ENCODE measurements around the gene GPR78.
"Not testable (repeated sequence)": the region's sequence is repeated elsewhere in the genome, so short reads cannot be mapped to it uniquely, and the experiment has no call there.

The GPR78 gene

GRCh38 chr4:8610858-8611616, 30.8 kb downstream of the GPR78 start:
- FAIRE-seq (no peak), DNase-seq (ENCODE audit: insufficient read length, low spot score) (no peak)
- no peak for TF ChIP-seq POLR2A (IDR thresholded peaks at IDR 0.05; ENCODE audit: low read depth, low read length)

DNA sequence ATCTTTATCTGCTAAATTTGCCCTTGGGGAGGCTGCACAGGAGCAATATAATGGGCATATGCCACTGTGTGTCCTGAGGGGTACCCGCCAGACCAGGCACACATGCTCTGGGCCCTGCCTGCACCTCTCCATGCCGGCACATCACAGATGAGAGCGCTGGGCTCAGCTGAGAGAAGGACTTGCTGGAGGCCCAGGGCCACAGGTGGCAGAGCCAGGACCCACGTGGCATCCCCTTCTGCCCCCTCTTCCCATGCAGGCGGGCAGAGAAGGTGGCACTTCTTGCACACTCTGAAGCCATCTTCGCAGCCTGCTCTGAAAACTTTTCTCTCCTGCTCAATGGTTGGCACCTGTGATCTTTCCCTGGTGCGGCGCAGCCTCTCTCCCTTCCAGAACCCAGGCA, 32.5 kb downstream of the GPR78 start:
- no peak for FAIRE-seq
- TF ChIP-seq POLR2A (IDR thresholded peaks at IDR 0.05; ENCODE audit: low read depth, low read length): no peak
- DNase-seq (ENCODE audit: insufficient read length, low spot score): no peak

DNA sequence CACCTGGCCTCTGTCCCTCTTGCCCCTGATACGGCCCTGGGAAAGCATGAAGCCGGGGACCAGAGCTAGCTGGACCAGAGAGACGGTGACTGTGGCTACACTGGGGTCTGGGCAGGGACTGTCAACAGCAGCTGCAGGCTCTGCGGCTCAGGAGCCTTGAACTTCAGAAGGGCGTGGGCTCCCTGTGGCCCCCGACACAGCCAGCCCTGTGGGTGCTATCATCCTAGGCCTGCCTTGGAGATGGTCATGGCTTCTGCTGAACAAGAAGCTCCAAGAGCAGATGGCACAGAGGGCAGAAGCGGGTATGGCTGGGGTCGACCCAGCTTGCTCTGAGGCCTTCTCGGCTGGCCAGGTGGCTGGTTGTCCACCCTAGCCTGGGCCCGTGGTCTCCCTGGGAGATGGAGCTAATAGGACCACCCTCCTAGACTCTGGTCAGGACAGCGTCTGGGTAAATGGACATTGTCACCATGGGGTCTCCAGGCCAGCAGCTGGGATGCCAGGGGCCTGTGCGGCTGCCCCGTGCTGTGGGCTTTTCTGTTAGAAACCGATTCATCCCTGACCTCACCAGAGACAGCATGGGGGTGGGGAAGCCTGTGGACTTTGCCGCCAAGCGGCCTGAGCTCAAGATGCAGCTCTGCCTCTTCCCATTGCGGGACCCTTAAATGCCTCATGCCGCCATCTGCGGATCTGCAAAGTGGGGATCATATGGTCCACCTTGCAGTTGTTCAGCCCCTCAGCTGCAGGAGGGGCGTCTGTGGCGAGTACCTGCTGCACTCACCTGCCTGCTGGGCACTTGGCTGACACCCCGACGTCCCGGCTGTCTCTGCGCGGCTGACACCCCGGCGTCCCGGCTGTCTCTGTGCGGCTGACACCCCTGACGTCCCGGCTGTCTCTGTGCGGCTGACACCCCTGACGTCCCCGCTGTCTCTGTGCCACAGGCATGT, 33.5 kb downstream of the GPR78 start:
- FAIRE-seq (no peak), DNase-seq (ENCODE audit: insufficient read length, low spot score) (no peak)
- TF ChIP-seq POLR2A (IDR thresholded peaks at IDR 0.05; ENCODE audit: low read depth, low read length): no peak

DNA sequence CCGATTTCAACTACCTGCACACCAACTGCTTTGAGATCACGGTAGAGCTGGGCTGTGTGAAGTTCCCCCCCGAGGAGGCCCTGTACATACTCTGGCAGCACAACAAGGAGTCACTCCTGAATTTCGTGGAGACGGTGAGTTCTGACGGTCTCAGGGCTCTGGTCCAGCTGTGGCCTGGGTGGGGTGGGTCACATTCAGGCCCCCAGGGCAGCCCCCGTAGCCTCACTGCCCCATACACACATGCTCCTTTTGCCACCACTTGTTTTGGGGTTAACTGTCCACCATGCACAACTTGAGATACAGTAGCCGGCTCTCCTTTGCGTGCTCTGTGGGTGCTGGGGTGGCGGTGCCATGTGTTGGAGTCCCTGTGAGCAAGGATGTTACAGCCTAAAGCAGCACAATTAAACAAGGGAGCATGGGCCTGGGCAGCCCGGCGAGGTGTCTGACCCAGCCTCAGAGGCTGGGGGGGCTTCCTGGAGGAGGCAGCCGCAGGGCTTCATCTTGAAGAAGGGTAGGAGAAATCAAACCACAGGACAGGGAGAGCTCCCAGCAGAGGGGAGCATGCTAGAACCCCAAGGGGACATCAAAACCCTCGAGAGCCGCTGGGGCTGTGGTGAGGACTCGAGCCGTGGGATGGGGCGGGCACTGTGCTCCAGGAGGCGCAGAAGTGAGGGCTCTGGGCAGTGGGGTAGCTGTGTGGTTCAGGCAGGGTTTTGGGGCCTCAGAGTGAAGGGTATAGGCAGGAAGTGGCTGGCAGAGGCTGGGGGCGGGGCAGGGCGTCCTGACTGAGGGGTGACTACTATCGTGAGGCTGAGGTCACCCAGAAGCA, 34.4 kb downstream of the GPR78 start:
- TF ChIP-seq POLR2A (IDR thresholded peaks at IDR 0.05; ENCODE audit: low read depth, low read length): no peak
- DNase-seq (ENCODE audit: insufficient read length, low spot score) (no peak), FAIRE-seq (no peak)

DNA sequence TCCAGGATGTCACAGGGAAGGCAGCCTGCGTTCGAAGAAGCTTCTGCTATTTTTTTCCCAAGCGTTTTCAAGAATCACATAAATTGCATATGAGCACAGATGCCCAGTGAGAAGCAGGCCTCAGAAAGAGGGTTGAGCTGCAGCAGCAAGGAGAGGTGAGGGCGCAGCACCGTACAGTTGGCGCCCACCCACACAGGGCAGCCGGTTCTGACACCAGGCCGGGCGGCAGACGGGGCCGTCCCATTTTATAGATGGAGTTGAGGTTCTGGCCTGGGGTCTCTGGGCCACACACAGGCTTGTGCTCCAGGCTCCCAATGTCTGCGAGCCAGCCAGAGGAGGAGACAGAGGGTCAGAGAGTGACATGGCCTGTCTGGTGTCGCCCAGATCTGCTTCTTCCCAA, 35.2 kb downstream of the GPR78 start:
- no peak for DNase-seq (ENCODE audit: insufficient read length, low spot score)
- TF ChIP-seq POLR2A (IDR thresholded peaks at IDR 0.05; ENCODE audit: low read depth, low read length): no peak
- no peak for FAIRE-seq

GRCh38 chr4:8615921-8616787, 36.0 kb downstream of the GPR78 start:
- TF ChIP-seq POLR2A (IDR thresholded peaks at IDR 0.05; ENCODE audit: low read depth, low read length): no peak
- DNase-seq (ENCODE audit: insufficient read length, low spot score) (no peak), FAIRE-seq (no peak)

GRCh38 chr4:8616831-8617230, 36.6 kb downstream of the GPR78 start:
- FAIRE-seq: no peak
- TF ChIP-seq POLR2A (IDR thresholded peaks at IDR 0.05; ENCODE audit: low read depth, low read length): no peak
- DNase-seq (ENCODE audit: insufficient read length, low spot score): no peak

DNA sequence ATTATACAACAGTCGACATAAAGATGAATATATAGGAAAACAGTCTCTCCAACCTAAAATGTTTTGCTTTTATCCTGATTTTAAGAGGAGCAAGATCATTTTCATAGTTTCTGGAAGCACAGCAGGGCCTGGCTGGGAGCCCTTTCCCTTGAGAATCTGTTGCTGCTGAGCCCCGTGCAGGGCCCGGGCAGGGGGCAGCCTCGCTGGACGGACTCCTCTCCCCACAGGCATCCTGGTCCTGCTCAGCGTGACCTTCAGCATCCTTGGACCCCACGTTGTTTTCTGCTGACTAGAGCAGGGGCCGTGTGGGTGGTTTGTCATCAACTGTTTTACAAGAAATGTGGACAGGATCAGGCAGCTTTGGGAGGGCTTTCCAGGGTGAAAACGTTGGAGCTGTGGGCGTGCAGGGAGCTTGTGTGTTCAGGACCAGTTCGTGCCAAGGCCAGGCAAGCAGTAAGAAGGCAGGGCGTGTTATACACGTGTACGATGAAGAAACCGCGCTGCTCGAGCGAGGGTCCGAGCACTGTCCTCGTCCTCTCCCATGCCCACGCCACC, 37.4 kb downstream of the GPR78 start:
- DNase-seq (ENCODE audit: insufficient read length, low spot score) (no peak), FAIRE-seq (no peak)
- TF ChIP-seq POLR2A (IDR thresholded peaks at IDR 0.05; ENCODE audit: low read depth, low read length): no peak

DNA sequence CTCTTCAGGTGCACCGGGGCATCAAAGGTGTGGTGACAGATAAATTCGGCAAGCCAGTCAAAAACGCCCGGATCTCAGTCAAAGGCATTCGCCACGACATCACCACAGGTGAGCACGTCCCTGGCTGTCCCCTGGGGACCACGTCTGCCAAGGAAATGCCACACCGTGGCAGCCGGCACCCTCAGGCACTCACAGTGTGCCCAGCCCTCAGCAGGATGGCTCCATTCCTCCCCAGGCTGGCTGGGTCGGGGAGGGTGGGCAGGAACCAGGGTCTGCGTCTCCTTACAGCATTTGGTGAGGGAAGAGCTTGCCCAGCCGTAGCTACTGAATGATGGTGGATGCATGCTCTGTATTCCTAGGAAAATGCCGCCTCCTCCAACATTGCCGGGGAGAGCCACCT, 38.2 kb downstream of the GPR78 start:
- DNase-seq (ENCODE audit: insufficient read length, low spot score) (no peak), FAIRE-seq (no peak)
- TF ChIP-seq POLR2A (IDR thresholded peaks at IDR 0.05; ENCODE audit: low read depth, low read length): no peak

GRCh38 chr4:8618961-8619720, 38.9 kb downstream of the GPR78 start:
- no peak for FAIRE-seq
- no peak for DNase-seq (ENCODE audit: insufficient read length, low spot score)
- no peak for TF ChIP-seq POLR2A (IDR thresholded peaks at IDR 0.05; ENCODE audit: low read depth, low read length)

DNA sequence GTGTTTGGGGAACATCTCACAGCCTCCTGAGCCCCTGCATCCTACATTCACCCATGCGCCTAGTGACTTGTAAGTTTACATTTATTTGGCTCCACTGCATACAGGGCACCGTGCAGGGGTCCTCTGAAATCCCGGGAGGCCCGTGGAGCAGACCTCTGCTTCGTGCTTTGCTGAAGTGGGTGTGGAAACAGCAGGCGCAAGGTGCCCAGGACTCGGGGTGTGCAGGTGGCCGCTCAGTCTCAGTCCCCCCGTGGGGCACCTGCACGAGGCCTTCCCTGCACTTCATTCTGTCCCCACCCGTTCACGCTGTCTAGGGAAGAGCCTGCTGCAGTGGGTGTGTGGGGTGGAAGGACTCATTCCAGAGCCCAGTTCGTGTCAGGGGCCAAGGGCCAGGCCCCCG, 40.9 kb downstream of the GPR78 start:
- not testable (repeated sequence) for FAIRE-seq; DNase-seq (ENCODE audit: insufficient read length, low spot score)

DNA sequence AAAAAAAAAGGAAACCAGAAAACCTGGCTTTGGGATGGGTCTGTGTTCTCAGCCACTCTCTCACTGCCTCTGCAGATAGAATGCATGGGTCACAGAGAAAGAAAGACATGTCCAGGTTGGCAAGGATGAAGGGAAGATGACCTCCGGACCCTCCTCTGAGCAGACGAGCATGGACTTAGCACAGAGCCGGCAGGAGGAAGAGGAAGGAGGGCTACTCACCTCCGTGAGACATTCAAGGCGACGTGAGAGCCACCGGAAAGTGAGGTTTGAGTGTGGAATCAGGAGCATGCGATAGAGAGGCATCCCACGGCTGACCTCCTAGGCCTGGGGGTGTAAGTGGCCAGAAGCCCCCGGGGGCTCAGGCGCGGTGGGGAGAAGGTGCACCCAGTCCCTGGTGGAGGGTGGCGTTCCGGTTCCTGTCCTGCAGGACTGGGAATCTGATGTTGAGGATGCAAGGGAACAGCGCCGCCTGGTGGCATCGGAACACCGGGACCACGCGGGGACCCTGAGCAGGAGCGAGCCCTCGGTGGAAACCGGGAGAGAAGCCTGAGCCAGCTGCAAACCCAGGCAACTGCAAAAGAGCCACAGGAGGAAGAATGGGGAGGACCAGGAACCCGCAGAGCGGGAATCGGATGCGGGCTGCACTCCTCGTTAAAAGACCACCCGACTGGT, 44.5 kb downstream of the GPR78 start:
- FAIRE-seq; DNase-seq (ENCODE audit: insufficient read length, low spot score): not testable (repeated sequence)

- FAIRE-seq; DNase-seq (ENCODE audit: insufficient read length, low spot score): not testable (repeated sequence)
Observed at GRCh38 chr4:8630240-8630905, 50.2 kb downstream of the GPR78 start.

GRCh38 chr4:8631896-8632295, 51.7 kb downstream of the GPR78 start:
- FAIRE-seq; DNase-seq (ENCODE audit: insufficient read length, low spot score): not testable (repeated sequence)

DNA sequence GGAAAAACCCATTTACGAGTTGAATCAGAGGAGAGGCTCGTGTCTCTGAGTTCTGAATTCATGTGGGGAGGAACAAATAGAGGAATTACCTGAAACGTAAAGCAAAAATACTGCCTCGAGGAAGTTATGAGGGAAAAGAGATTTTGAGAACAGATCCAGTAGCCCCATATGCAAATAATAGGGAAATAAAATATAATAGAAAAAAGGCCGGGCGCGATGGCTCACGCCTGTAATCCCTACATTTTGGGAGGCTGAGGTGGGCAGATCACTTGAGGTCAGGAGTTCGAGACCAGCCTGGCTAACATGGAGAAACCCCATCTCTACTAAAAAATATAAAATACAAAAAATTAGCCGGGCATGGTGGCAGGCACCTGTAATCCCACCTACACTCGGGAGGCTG, 54.6 kb downstream of the GPR78 start:
- DNase-seq (ENCODE audit: insufficient read length, low spot score); FAIRE-seq: not testable (repeated sequence)

- not testable (repeated sequence) for DNase-seq (ENCODE audit: insufficient read length, low spot score); FAIRE-seq
Observed at GRCh38 chr4:8635897-8636554, 55.8 kb downstream of the GPR78 start.

All from H54 (cell line).